ENCODE data around the gene CHST8. TPM values are rescaled to one million over a fixed set of nuclear protein-coding genes. Genes with fewer than 3 reads are reported as not detected.
"Not testable (repeated sequence)": the region's sequence is repeated elsewhere in the genome, so short reads cannot be mapped to it uniquely, and the experiment has no call there.

The CHST8 gene
- total RNA-seq, 1 donor from 2014 or later, result not detected

DNA sequence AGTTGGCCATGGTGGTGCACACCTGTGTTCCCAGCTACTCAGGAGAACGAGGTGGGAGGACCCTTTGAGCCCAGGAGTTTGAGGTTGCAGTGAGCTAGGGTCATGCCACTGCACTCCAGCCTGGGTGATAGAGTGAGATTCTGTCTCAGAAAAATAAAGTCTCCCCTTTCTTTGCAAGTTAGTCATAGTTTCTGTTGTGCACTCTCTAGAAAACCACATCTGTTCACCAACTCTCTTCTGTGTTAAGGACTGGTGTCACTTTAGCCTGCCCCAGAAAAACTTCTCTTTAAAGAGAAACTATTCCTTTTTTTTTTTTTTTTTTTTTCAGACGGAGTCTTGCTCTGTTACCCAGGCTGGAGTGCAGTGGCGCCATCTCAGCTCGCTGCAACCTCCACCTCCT, 4.9 kb upstream of the CHST8 start:
- no peak for FAIRE-seq

DNA sequence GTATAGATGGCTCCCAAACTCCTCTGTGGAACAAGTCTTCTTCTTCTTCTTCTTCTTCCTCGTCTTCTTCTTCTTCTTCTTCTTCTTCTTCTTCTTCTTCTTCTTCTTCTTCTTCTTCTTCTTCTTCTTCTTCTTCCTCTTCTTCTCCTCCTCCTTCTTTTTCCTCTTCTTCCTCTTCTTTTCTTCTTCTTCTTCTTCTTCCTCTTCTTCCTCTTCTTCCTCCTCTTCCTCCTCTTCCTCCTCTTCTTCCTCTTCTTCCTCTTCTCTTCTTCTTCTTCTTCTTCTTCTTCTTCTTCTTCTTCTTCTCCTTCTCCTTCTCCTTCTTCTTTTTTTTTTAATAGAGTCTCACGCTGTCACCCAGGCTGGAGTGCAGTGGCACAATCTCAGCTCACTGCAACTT, 3.4 kb upstream of the CHST8 start:
- peaks cover 77% of the 10 kb centered on the region for H3K27me3 Mint-ChIP-seq (ENCODE audit: low read depth, unreplicated experiment)
- not testable (repeated sequence) for H3K36me3 ChIP-seq (ENCODE audit: insufficient read depth, low read length); DNase-seq (ENCODE audit: low read depth); H3K27ac Mint-ChIP-seq (ENCODE audit: unreplicated experiment); H3K36me3 Mint-ChIP-seq (ENCODE audit: low read depth, unreplicated experiment); H3K4me2 ChIP-seq (ENCODE audit: low read length); H3K9me3 Mint-ChIP-seq (ENCODE audit: unreplicated experiment); H2AFZ ChIP-seq (ENCODE audit: low read depth, low read length); H3K9me3 ChIP-seq (ENCODE audit: insufficient read depth, low read depth, low read length); H3K27ac ChIP-seq (ENCODE audit: low read depth, low read length); H3K4me3 ChIP-seq (ENCODE audit: insufficient read depth, low read depth, low read length); H3K9ac ChIP-seq (ENCODE audit: low read length); H3K4me1 ChIP-seq (ENCODE audit: insufficient read depth, low read length); H4K20me1 ChIP-seq (ENCODE audit: insufficient read depth, low read length); H3K4me1 Mint-ChIP-seq (ENCODE audit: low read depth, unreplicated experiment); FAIRE-seq; H3K4me3 Mint-ChIP-seq (ENCODE audit: unreplicated experiment); H3K79me2 ChIP-seq (ENCODE audit: insufficient read depth, low read length)
- H3K27me3 ChIP-seq (ENCODE audit: insufficient read depth, low read length), result peaks cover 19% of the 10 kb centered on the region

More for the DNA sequence above, 4.9 kb upstream of the CHST8 start:
- no peaks in the 10 kb centered on the region for H3K4me1 ChIP-seq (ENCODE audit: insufficient read depth, low read length)
- no peaks in the 10 kb centered on the region for H3K4me1 Mint-ChIP-seq (ENCODE audit: low read depth, unreplicated experiment)
- no peaks in the 10 kb centered on the region for H3K36me3 ChIP-seq (ENCODE audit: insufficient read depth, low read length)
- no peak overlapping the region for H3K27ac ChIP-seq (ENCODE audit: low read depth, low read length)
- no peak overlapping the region for H3K27ac Mint-ChIP-seq (ENCODE audit: unreplicated experiment)
- no peaks in the 10 kb centered on the region for H4K20me1 ChIP-seq (ENCODE audit: insufficient read depth, low read length)
- no peaks in the 10 kb centered on the region for H3K79me2 ChIP-seq (ENCODE audit: insufficient read depth, low read length)
- H2AFZ ChIP-seq (ENCODE audit: low read depth, low read length), result no peak overlapping the region
- H3K4me3 Mint-ChIP-seq (ENCODE audit: unreplicated experiment), result no peak overlapping the region
- no peak overlapping the region for H3K9ac ChIP-seq (ENCODE audit: low read length)
- no peak for DNase-seq (ENCODE audit: low read depth)
- TF ChIP-seq, protein P1, sequence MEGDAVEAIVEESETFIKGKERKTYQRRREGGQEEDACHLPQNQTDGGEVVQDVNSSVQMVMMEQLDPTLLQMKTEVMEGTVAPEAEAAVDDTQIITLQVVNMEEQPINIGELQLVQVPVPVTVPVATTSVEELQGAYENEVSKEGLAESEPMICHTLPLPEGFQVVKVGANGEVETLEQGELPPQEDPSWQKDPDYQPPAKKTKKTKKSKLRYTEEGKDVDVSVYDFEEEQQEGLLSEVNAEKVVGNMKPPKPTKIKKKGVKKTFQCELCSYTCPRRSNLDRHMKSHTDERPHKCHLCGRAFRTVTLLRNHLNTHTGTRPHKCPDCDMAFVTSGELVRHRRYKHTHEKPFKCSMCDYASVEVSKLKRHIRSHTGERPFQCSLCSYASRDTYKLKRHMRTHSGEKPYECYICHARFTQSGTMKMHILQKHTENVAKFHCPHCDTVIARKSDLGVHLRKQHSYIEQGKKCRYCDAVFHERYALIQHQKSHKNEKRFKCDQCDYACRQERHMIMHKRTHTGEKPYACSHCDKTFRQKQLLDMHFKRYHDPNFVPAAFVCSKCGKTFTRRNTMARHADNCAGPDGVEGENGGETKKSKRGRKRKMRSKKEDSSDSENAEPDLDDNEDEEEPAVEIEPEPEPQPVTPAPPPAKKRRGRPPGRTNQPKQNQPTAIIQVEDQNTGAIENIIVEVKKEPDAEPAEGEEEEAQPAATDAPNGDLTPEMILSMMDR (IDR thresholded peaks at IDR 0.05; ENCODE audit: insufficient read depth, low read depth, low read length), result no peak
- TF ChIP-seq EZH2 (IDR thresholded peaks at IDR 0.05; ENCODE audit: insufficient read depth, low read length), result no peak
- H3K27me3 ChIP-seq (ENCODE audit: insufficient read depth, low read length), result peaks cover 13% of the 10 kb centered on the region
- no peak overlapping the region for H3K4me2 ChIP-seq (ENCODE audit: low read length)
- no peak overlapping the region for H3K4me3 ChIP-seq (ENCODE audit: insufficient read depth, low read depth, low read length)
- no peaks in the 10 kb centered on the region for H3K9me3 ChIP-seq (ENCODE audit: insufficient read depth, low read depth, low read length)
- peaks cover 83% of the 10 kb centered on the region for H3K27me3 Mint-ChIP-seq (ENCODE audit: low read depth, unreplicated experiment)
- H3K9me3 Mint-ChIP-seq (ENCODE audit: unreplicated experiment), result no peaks in the 10 kb centered on the region
- no peaks in the 10 kb centered on the region for H3K36me3 Mint-ChIP-seq (ENCODE audit: low read depth, unreplicated experiment)

DNA sequence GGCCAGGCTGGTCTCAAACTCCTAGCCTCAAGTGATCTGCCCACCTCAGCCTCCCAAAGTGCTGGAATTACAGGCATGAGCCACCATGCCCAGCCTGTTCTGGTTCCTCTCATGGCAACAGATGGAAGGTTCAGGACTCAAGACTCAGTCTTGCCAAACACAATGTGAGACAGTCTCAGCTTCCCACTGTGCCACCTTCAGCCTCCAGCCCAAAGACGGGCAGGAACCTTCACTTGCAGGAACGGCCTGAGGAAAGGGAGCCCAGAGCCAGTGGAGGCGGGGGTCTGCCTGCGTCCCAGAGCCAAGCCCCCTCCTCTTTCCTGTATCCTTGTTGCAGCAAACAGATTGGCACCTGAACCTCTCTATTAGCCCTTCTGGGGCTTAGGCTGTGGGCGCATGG, 2.9 kb upstream of the CHST8 start:
- H3K9me3 ChIP-seq (ENCODE audit: insufficient read depth, low read depth, low read length), result no peaks in the 10 kb centered on the region
- Mint-ChIP-seq H3K27me3 (ENCODE audit: low read depth, unreplicated experiment) (peaks cover 78% of the 10 kb centered on the region), H3K4me3 (ENCODE audit: unreplicated experiment) (no peak overlapping the region), H3K9me3 (ENCODE audit: unreplicated experiment) (no peaks in the 10 kb centered on the region), H3K4me1 (ENCODE audit: low read depth, unreplicated experiment) (no peaks in the 10 kb centered on the region), H3K36me3 (ENCODE audit: low read depth, unreplicated experiment) (no peaks in the 10 kb centered on the region), H3K27ac (ENCODE audit: unreplicated experiment) (no peak overlapping the region)
- FAIRE-seq (no peak), DNase-seq (ENCODE audit: low read depth) (no peak)
- H4K20me1 ChIP-seq (ENCODE audit: insufficient read depth, low read length), result no peaks in the 10 kb centered on the region
- H3K4me1 ChIP-seq (ENCODE audit: insufficient read depth, low read length), result peaks cover 2% of the 10 kb centered on the region
- H3K9ac ChIP-seq (ENCODE audit: low read length), result no peak overlapping the region
- H2AFZ ChIP-seq (ENCODE audit: low read depth, low read length), result no peak overlapping the region
- H3K79me2 ChIP-seq (ENCODE audit: insufficient read depth, low read length), result no peaks in the 10 kb centered on the region
- TF ChIP-seq EZH2 (IDR thresholded peaks at IDR 0.05; ENCODE audit: insufficient read depth, low read length), result no peak
- TF ChIP-seq, protein P1 (IDR thresholded peaks at IDR 0.05; ENCODE audit: insufficient read depth, low read depth, low read length), result no peak
- H3K27ac ChIP-seq (ENCODE audit: low read depth, low read length), result no peak overlapping the region
- H3K36me3 ChIP-seq (ENCODE audit: insufficient read depth, low read length), result no peaks in the 10 kb centered on the region
- no peak overlapping the region for H3K4me2 ChIP-seq (ENCODE audit: low read length)
- peaks cover 24% of the 10 kb centered on the region for H3K27me3 ChIP-seq (ENCODE audit: insufficient read depth, low read length)
- H3K4me3 ChIP-seq (ENCODE audit: insufficient read depth, low read depth, low read length), result no peak overlapping the region
